Bronchial epithelial cell (primary cell): ENCODE data around the gene ANKS1B. TPM values are rescaled to one million over a fixed set of nuclear protein-coding genes. Genes with fewer than 3 reads are reported as not detected.
A peak's percentile ranks its signal among the peaks of the same experiment; 100 is the strongest.

ENCODE experiments used
- DNase-seq: peaks from one replicate; pipeline ENCODE4 v3.0.0-alpha.2; 2010; ENCODE audit warnings: low read depth
- FAIRE-seq: peaks from 2 replicates; lab custom pipeline; 2011; peaks lifted over from hg19 to GRCh38; lab: Jason Lieb, UNC
- H3K27me3 ChIP-seq: 2 replicates; pipeline ENCODE4 v1.5.1; 2011; ENCODE audit warnings: low read length; ENCODE audit not compliant: control insufficient read depth, insufficient read depth
- H3K36me3 ChIP-seq: 2 replicates; pipeline ENCODE4 v1.5.1; 2011; ENCODE audit warnings: low read length; ENCODE audit not compliant: control insufficient read depth, insufficient read depth
- H3K4me3 ChIP-seq: 2 replicates; pipeline ENCODE4 v1.5.1; 2011; ENCODE audit warnings: mild to moderate bottlenecking, low read depth, low read length, control low read depth
- CTCF ChIP-seq: IDR thresholded peaks from 2 replicates; pipeline ENCODE4 v1.5.1; 2011; ENCODE audit warnings: mild to moderate bottlenecking, moderate library complexity, low read length, control low read depth, inconsistent platforms; ENCODE audit not compliant: insufficient read depth, severe bottlenecking
- total RNA-seq: library from RNA; depleted of rRNA; stranded (reverse); fragments of >200 nt; gene quantifications from 2 replicates; pipeline ENCODE4 v1.2.1, GENCODE V29; 2014

Gene ANKS1B
- total RNA-seq, 1 donor from 2014 or later, result 0.26 TPM

GRCh38 chr12:99002731-99003130, 982.0 kb downstream of the ANKS1B start:
- Histone ChIP-seq H3K27me3 (no peaks in the 10 kb centered on the region), H3K36me3 (no peaks in the 10 kb centered on the region), H3K4me3 (no peak overlapping the region)
- no peak for TF ChIP-seq CTCF
- FAIRE-seq (no peak), DNase-seq (no peak)

GRCh38 chr12:99002156-99002555, 982.6 kb downstream of the ANKS1B start:
- no peak overlapping the region for H3K4me3 ChIP-seq

GRCh38 chr12:98999559-98999958, 985.2 kb downstream of the ANKS1B start:
- DNase-seq (no peak), FAIRE-seq (no peak)
- H3K36me3 ChIP-seq, result no peaks in the 10 kb centered on the region
- no peak overlapping the region for H3K4me3 ChIP-seq
- no peak for TF ChIP-seq CTCF
- H3K27me3 ChIP-seq, result no peaks in the 10 kb centered on the region

More at GRCh38 chr12:99002156-99002555, 982.6 kb downstream of the ANKS1B start:
- no peak for TF ChIP-seq CTCF
- FAIRE-seq (no peak), DNase-seq (no peak)
- no peaks in the 10 kb centered on the region for H3K36me3 ChIP-seq
- H3K27me3 ChIP-seq, result no peaks in the 10 kb centered on the region

GRCh38 chr12:98998697-98999299, 985.9 kb downstream of the ANKS1B start:
- Histone ChIP-seq H3K4me3 (no peak overlapping the region), H3K27me3 (no peaks in the 10 kb centered on the region), H3K36me3 (no peaks in the 10 kb centered on the region)
- FAIRE-seq, result no peak
- peak; percentile 54 for TF ChIP-seq CTCF
- peak; percentile 45 for DNase-seq

DNA sequence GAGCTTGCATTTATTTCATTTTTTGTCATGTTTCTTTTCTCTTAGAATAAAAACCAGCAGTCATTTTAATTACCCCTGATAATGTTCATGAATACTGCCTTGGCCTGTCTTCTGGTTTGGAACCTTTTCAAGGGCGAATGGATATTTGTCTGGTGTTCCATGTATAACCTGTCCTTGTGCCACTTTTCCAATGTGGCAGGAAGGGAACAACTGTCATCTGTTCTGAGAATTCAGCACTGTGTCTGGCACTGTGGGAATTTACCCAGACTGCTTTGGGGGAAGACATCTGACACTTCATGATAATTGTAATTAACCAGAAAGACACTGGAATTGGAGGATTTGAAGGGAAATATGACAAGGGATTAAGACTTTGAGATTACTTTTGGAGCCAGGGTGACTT, 986.8 kb downstream of the ANKS1B start:
- FAIRE-seq, result no peak

More for the DNA sequence above, 986.8 kb downstream of the ANKS1B start:
- Histone ChIP-seq H3K27me3 (no peaks in the 10 kb centered on the region), H3K36me3 (no peaks in the 10 kb centered on the region), H3K4me3 (no peak overlapping the region)
- DNase-seq, result no peak
- no peak for TF ChIP-seq CTCF
